GM08714 (cell line): ENCODE results near the gene CRY2.
A peak's percentile ranks its signal among the peaks of the same experiment; 100 is the strongest.
"Not testable (repeated sequence)": the region's sequence is repeated elsewhere in the genome, so short reads cannot be mapped to it uniquely, and the experiment has no call there.

Source experiments
- H3K4me3 ChIP-seq: fragments of 200-500 bp; sonication (Bioruptor generic); 2 replicates; pipeline ENCODE4 v1.5.1; 2014; ENCODE audit warnings: mild to moderate bottlenecking, low read length, inconsistent platforms
- ZNF274 ChIP-seq: IDR thresholded peaks from 2 replicates; pipeline ENCODE4 v1.6.1; 2012; ENCODE audit warnings: mild to moderate bottlenecking, low read depth, low read length

CRY2 gene

DNA sequence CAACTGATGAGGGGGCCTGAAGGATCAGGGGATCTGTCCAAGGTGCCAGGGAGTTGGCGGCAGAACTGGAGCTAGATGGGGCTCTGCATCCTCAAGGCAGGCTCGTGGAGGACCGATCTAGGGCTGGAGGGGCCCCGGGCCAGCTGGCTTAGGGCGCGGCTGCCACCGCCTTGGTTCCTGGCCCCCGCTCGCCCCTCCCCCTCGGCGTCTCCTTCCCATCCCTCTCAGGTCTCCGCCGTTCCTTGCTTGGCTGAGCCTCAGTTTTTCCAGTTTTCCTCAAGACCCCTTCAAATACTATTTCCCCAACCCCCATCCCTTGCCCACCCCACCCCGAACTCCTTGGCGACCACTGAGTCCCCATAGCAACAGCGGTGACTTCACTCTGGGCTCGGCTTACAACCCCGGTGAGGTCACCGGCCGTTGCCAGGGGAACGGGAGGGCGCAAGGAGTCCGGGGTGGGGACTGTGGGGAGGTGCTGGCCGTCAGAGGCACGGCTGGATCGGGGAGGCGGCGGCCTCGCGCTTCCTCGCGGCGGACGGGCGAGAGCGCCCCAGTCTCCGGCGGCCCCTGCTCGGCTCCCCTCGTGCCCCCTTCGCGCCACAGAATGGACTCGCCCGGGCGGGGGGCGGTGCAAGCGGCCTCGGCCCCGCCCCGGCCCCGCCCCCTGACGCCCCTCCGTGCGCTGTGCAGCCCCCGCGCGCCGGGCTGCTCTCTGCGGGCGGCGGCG is 52.3 kb downstream of the CRY2 start:
- TF ChIP-seq ZNF274, result no peak
- H3K4me3 ChIP-seq, result peak overlapping the region; percentile 37; the same call in 1 of the 2 replicates

DNA sequence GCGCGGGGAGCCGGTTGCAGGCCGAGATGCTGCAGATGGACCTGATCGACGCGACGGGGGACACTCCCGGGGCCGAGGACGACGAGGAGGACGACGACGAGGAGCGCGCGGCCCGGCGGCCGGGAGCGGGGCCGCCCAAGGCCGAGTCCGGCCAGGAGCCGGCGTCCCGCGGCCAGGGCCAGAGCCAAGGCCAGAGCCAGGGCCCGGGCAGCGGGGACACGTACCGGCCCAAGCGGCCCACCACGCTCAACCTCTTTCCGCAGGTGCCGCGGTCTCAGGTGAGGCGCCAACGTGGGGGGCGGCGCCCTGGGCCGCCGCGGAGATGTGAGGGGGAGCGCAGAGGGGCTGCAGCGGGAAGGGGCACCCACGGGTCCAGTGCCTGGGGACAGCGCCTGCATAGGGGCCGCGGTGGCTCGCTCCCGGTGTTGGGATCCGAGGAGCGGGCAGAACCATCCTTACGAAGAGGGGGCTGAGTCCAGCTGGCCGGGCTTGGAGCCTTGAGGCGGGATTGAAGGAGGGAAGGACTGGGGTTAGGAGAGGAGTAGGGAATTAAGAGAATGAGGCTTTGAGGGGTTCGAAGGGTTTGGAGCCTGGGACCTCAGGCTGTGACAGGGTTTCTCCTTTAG is 53.0 kb downstream of the CRY2 start:
- H3K4me3 ChIP-seq, result not testable (repeated sequence)

DNA sequence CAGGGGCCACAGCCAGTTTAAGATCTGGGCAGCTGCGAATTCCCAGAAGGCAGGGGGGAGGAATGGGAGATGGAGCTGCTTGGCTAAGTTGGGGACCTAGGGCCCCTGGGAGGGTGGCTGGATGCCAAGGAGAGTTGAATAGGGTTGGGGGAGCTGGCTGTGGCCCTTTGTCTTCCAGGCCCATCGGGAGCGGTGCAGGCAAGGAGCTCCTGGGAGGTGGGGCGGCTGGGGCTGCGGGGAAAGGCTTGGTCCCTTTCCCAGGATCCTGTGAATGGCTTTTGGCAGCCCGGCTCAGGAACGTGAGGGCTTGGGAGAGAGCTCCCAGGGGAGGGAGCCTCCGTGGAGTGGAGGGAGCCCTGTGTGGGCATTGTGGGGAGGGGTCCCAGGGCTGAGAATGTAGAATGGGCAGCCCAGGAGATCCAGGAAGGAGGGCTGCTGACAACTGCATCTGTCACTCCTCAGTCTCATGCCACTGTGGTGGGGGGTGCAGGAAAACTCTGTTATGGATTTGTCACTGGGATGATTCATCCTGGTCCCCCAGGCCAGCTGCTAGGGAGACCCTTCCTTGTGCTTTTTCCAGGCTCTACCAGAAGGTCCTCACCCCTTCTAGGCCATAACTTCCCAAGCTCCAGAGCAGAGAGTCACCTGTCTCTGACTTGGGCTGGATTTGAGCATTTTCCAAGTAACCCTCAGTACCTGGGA is 53.8 kb downstream of the CRY2 start:
- no peak overlapping the region for H3K4me3 ChIP-seq
- no peak for TF ChIP-seq ZNF274

DNA sequence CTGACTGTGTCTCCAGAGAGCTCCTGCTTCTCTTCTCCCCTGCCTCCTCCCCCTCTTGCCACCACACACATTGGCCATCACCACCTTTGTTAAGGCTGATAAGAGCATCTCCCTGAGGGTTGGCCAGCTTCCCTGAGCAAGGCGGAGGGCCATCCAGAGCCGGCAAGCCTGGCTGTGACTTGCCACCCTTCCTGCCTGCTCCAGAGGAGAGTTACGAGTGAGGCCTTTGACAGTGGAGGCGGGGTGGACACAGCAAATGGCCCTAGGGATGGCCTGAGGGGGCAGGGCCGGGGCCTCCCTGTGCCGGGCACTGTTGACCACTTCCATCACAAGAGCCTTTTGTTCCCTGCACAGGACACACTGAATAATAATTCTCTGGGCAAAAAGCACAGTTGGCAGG is 54.4 kb downstream of the CRY2 start:
- TF ChIP-seq ZNF274, result no peak
- H3K4me3 ChIP-seq, result no peak overlapping the region

GRCh38 chr11:45902452-45903380 is 55.4 kb downstream of the CRY2 start:
- no peak overlapping the region for H3K4me3 ChIP-seq
- TF ChIP-seq ZNF274, result no peak

GRCh38 chr11:45904309-45904915 is 57.1 kb downstream of the CRY2 start:
- TF ChIP-seq ZNF274, result no peak
- no peak overlapping the region for H3K4me3 ChIP-seq

DNA sequence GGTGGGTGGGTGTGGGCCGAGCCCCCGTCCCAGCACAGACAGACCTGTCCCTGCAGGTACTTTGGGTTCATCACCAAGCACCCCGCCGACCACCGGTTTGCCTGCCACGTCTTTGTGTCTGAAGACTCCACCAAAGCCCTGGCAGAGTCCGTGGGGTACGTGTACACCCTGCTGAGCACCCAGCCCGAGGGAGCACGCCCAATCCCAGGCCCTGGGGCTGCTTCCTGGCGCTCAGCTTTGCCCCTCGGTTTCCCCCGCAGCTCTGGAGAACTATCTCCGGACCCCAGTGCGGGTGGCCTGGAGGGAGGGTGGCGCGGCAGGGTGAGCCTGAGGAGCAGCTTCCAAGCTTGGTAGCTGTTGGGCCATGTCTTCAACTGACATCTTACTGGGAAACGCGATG is 57.8 kb downstream of the CRY2 start:
- no peak overlapping the region for H3K4me3 ChIP-seq
- no peak for TF ChIP-seq ZNF274

GRCh38 chr11:45905576-45905975 is 58.3 kb downstream of the CRY2 start:
- not testable (repeated sequence) for H3K4me3 ChIP-seq

DNA sequence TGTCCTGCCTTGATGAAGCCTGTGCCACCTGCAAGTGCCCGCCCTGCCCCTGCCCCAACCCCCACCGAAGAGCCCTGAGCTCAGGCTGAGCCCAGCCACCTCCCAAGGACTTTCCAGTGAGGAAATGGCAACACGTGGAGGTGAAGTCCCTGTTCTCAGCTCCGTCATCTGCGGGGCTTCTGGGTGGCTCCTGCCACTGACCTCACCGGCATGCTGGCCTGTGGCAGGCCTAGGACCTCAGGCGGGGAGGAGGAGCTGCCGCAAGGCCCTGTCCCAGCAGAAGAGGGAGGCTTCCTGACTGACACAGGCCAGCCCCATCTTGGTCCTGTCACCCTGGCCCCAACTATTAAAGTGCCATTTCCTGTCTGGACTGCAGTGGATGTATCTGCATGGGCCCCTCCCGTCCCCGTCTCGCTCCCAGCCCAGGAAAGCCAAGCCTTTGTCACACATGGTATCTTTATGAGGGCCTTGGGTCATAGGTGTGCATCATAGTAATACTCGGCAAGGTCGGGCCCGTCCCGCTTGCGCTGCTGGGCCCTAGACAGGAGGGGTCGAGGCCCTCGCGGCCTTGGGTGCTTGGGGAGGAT is 58.9 kb downstream of the CRY2 start:
- no peak for TF ChIP-seq ZNF274

GRCh38 chr11:45906965-45907611 is 59.8 kb downstream of the CRY2 start, which contains the start of gene FREY1:
TSS of gene FREY1 (minus strand) at chr11:45907271. CDS start at chr11:45907245, 26 bp downstream.
- no peak within 1 kb of the TSS for H3K4me3 ChIP-seq
- TF ChIP-seq ZNF274, result no peak

More for the DNA sequence above, 58.9 kb downstream of the CRY2 start:
- no peak overlapping the region for H3K4me3 ChIP-seq

- no peak for TF ChIP-seq ZNF274
Observed at GRCh38 chr11:45907911-45908370, 60.7 kb downstream of the CRY2 start.

DNA sequence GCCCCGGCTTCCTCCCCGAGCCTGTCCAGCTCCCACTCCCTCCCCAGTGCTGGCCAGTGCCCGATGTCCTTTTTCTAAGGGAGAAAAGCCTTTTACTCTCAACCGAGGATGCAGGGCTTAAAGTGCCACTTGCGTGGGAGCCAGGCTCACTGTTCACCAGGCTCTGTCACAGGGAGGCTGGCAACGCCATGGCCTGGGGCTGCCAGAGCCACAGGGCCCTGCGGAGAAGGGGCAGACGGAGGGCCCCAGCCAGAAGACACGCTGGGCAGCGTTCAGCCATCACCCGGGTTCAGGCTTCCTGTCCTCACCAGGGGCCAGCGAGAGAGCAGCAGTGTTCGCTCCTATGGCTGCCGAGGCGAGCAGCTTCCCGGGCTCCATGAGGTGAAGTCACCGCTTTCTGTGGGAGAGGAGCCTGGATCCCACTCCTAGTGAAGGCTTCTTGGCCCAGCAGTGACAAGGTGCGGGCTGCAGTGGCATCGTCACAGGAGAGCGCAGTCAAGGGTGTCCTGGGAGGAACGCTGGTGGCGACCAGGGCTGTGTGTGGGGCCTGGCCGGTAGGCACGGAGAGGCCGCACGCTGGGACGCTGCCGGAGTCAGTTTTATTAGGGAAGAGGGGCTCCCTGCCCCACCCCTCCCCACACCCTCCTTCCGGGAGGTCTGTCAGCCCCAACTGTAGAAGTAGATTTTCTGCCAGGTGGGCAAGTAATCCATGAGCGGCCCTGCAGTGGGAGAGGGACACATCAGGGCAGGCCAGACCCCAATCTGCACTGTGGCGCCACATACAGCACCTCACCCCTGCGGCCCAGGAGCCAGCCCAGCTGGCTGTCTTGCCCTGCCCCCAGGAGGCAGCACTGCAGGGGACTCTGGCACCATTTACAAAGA is 62.6 kb downstream of the CRY2 start:
- no peak overlapping the region for H3K4me3 ChIP-seq
- no peak for TF ChIP-seq ZNF274

More at GRCh38 chr11:45907911-45908370, 60.7 kb downstream of the CRY2 start:
- no peak overlapping the region for H3K4me3 ChIP-seq

- no peak overlapping the region for H3K4me3 ChIP-seq
- TF ChIP-seq ZNF274, result no peak
Observed at GRCh38 chr11:45910623-45911022, 63.3 kb downstream of the CRY2 start.
